Endometrial microvascular endothelial cells (primary cell): ENCODE measurements around the gene ERG. TPM values are rescaled to one million over a fixed set of nuclear protein-coding genes. Genes with fewer than 3 reads are reported as not detected.

Experiments
- in situ Hi-C: cut with HindIII; loops from 2 replicates; pipeline ENCODE4 v1.10.0; 2017; ENCODE audit warnings: low sequenced_read_pairs, low pct_unique_long_range_greater_than_20kb; ENCODE audit errors: inconsistent ontology term
- total RNA-seq: library from RNA; depleted of rRNA; stranded (reverse); fragments of >200 nt; gene quantifications from one replicate; pipeline ENCODE4 v1.2.3, GENCODE V29; 2015; ENCODE audit errors: inconsistent ontology term

Gene ERG
- total RNA-seq, 1 donor from 2014 or later: 62.1 TPM

DNA sequence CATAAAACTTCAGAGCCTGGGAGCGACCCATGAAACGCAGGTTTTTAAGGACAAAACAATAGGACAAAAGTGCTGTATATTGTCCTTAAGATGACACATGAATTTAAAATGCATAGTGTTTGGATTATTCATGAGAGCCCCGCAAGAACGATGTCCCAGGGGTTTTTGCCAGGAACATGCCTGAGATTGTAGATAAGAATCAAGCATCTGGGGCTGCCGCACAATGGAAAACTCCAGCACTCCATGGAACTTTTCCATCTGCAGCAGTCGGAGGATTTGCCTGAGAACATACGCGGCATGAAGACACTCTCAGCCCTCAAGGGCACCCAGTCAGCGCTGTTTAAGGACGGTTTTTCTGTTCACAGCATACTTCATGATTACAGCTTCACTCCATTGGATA, 5.3 kb upstream of the ERG start:
- in situ Hi-C loops: no loop called here

DNA sequence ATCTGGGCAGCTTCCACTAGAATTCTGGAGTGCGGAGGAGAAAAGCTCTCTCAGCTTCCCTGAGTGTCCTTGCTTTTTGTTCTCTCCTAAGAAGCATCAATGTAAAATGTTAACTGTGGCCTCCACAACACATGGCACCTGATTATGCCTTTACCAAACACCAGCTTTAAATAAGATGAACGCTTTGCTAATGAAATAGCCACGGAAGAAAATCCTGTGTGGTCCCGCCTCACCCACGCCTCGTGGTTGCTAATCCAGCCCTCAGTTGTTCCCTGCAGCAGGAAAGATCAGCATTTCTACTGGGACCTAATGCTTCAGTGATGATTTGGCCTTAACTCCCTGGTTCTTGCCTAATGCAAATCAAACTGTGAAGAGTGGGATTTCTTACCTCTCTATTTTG, 1.8 kb upstream of the ERG start:
- in situ Hi-C loops: no loop called here

DNA sequence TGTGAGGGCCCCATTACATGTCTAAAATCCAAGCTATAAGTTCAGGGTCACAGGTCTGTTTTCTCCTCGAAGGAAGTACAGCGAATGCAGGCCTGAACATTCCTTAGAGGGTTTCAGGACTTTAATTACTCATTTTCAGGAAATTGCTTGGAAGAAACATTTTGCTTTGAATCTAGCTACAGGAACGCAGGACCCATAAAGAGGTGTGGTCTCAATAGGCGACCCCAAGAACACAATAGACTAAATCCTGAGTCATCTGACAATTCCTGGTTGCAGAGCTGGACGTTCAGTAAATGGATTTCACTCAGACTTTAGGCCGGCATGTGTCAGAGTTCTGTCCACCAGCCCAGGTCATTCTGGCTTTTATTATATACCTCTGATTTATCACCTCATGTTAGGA, 1.0 kb upstream of the ERG start:
- in situ Hi-C loops: no loop called here

DNA sequence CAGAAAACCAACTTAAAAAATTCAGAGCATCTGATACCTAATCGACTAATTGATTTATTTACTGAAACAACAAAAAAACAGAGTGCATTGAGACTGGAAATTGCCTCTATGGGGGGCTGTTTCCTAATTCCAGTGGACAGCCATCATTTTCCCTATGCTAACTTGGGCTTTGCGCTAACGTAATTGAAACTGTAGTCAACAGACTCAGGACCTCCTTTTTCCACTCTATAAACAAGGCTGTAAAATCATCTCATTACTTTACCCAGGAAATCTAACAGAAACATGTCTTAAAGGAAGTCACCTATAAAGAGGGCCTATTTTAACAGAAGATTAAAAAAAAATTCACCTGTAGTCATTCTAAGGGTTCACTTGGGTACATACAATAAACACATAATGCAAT, 2.1 kb downstream of the ERG start:
- in situ Hi-C loops: no loop called here

DNA sequence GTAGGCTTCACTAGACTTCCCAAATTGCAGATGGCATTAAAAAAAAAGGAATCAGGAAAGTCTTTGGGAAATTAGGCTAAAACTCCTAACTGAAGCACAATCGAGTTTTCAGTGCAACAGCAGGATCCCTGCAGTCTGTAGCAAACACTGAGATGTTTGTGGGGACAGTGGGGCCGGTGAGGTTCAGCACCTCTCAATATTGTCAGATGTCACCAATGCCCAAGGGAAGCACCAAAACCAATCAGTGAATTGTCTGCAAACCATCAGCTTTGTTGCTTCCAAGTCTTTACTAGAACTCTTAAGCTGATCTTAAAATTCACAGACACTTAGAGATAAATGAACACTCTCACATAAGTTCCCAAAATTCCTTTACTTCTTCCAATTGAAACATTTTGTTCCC, 2.6 kb downstream of the ERG start:
- in situ Hi-C loops: no loop called here

DNA sequence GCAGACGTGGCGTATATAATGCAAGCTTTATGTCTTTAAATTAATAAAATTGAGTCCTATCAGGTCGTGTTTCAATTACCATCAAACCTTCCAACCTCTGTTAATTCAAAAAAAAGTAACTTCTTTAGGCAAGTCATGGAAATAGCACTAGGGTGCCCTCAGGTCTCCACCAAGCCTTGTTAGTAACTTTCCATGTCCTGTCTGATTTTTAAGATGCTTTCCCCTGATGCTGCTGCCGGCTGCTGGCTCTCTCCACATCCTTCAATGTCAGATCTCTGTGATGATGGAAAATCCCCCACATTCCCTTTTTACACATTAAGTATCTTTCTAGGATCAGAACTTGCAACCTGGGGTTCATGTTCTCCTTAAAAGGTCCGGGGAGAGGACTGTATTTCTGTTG, 3.0 kb downstream of the ERG start:
- in situ Hi-C loops: no loop called here

DNA sequence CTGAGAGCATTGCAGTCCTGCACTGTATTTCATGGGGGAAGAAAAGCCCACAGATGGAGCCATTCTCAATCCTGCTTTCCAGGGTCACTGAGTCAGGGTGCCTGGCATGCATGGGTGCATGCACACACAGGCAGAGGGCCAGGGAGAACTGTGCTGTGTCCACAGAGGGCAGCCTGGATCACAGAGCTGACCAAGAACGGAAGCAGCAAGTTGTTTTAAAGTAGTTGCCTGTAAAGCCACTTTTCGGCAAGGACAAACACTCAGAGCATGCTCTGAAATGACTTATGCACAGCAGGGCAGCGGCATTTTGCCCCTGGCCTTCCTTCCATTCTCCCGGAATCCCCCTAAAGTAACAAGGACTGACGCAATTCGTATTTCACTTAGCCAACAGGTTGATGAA, 3.6 kb downstream of the ERG start:
- in situ Hi-C loops: no loop called here

DNA sequence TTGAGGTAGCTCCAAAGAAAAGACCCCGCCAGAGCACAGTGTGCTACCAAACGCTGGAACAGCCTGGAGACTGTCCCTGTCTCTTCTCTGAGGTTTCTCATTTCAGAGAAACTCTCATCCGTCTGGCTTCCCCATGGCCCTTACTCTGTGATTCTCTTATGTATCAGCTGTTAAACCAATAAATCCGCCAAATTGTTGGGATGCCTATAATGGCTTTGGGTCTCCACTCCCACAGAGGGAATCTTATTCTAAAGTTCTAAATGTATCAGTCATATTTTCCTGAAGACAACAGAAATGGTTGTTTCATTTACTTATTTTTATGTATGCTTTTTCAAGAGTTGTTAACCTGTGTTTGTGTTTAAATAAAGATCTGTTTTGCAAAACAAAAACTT, 4.0 kb downstream of the ERG start:
- in situ Hi-C loops: no loop called here

DNA sequence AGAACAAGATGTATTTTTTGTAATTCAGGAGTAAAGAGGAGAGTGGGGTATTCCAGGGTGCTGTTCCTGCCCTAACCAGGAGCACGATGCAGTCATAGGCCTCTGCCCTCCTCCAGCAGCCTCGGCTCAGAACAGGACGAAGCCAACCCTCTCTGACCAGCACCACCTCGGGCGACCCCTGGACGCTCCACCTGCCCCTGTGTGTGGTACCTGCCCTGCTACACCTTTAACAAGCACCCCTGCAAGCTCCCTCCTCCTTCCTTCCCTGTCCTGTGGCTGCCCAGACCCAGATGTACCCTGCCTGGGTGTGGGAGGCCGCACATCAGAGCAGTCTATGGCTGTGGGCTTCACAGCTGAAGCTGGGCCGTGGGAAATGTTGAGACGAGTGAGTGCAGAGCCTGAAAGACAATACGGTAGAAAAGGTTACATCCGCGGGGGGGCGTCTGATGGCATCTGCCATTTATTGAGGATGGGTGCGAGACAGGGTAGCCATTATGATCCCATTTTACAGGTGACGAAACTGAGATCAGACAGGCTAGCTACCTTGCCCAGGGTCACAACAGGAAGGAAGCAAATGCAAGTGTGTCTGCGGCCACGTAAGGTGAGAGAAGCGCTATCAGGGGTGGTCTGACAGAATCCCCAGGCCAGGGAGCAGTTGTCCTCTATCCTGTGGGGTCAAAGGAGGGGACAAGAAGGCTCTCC, 4.6 kb downstream of the ERG start:
- in situ Hi-C loops: no loop called here

DNA sequence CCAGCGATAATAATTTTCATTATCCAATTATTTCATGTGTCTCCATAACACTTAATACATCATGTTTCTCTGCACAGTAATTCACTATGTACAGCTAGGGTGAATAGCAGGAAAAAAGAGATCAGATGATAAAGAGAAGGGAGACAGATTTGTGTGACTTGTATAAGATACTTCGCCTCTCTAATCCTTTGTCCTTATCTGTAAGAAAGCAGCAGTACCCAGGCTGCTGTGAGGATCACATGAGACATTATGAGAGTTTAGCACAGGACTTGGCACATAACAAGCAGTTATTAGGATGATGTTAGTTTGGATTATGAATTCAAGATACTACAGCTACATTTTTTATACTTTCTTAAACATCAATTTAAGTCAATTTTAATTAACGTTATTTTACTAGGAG, 6.3 kb downstream of the ERG start:
- in situ Hi-C loops: no loop called here

DNA sequence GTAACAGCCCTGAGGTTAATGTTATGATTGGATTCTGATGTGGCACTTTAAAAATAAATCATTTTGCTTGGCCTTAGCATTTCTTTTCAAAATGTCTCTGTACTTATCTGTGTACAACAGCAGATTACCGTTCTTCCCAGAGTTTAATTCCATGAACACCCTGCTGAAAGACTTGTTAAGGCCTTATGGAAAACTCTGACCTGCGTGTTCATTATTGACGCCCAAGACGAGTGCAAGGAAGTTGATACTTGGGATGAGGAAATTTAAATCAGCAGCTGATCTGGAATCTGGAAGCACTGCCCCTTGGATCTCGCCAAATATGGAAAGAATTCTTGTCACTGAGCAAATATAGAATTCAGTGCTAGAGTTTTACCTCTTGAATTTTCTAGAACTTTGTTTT, 6.7 kb downstream of the ERG start:
- in situ Hi-C loops: no loop called here

DNA sequence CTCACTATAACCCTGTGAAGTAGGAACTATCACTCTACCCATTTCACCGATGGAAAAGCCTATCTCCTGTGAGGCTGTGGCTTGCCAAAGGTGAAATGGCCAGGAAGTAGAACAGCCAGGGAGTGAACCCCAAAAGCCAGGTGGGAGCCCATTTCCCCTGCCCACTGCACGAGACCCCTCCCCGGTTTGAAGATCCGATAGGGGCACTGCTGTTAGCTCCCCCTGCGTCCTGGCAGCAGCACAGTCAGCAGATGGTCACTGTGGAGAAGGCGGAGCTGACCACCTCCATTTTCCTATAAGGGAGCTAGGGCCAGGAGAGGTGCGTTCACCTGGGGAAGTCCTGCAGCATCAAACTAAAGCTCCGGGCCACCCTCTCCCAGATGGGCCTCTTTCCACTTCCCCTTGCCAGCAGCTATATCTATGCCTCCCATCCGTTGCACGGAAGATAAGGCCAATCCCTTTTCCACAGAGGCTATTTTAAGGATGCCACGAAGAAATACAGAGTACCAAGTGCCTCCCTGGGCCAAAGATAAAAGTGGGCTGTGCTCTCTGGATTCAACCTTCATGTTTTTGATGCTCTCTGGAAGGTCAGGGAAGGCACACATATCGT, 7.8 kb downstream of the ERG start:
- in situ Hi-C loops: no loop called here

DNA sequence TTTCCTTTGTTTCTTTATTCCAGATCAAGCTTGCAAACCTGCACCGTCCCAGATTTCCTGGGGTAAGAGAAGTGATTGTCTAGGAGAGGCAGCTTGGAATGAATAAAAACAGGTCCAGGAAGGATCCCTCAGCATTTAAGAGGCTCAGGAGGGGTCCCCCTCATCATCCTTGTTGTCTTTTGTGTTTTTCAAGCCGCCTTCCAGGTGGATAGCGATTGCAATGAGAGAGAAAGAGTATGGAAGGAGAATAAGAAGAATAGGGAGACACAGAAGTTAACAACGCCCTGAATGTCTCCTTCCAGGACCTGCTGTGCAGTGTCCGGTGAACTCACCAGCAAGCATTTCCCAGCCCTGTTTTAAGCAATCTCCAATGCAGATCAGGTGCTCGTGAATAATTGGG, 8.5 kb downstream of the ERG start:
- in situ Hi-C loops: no loop called here

DNA sequence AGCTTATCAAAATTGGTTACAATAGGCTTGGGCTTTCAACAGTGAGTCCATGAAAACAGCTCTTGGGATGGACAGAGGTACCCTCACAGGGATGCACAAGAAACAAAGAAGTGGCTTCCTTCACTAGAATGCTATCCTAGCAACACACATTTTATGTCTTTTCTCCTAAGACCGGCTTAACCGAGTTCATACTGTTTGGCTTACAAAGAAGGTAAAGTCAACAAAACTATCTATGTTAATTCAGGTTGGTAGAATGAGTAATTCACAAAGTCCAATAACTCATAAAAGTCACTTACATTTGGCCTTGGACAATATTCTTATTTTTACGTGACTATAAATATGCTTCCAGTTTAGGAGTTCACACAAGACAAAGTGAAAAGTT, 9.0 kb downstream of the ERG start:
- in situ Hi-C loops: no loop called here

DNA sequence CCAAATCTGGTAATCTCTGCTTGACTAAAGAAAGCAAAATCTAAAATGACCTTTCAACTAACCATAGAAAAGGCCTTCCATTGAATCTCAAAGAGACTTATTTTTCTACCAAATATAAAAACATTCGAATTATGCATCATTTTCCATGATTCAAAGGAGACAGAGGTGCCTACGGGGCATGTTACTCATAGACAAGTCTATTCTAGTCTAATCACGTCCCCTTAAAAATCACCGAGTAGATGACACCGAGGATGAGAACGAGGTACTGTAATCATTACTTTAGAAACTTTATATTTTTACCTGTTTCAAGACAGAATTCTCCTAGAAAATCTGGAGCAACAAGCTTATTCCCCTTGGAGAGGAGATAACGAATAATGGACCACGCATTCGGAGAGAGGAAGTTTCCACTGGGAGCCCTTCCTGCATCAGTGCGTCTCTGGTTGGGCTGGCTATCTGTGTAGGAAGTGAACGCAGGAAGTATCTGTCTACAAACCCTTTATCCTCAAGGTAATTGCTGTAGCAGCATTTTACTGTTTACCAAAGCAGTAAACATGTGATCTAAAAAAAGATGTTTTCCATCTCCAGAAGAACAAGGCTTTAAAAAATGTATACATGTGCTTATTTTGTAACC, 9.5 kb downstream of the ERG start:
- in situ Hi-C loops: no loop called here

DNA sequence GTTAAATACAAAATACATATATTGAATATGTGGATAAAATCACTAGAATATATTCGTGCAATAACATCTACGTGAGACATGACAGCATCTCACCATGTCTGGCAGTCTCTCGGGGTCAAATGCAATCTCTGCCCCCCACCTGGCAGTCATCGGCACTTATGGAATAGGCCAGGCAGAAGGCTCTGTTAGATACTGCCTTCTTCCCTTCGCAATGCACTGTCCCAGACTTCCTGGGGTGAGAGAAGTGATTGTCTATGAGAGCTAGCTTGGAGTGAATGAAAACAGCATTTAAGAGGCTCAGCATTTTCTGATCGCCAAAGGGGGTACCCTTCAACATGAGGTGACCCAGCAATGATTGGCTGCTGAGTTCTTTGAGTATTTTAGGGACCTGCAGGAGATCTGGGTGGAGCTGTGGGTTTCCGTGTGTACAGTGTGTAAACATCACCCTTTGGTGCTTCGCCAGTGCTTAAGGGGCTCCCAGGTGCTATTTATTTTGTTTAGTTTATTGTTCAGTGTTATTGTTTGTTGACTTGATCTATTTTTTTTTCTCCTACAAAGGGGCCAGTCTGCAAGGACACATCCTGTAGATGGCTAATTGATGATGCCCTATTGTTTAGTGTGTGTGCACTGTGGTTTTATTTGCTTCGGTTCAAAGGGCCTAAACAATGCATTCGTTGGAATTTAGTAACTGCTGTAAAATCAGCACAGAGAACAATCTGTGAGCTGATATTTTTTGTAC, 10.2 kb downstream of the ERG start:
- in situ Hi-C loops: no loop called here

DNA sequence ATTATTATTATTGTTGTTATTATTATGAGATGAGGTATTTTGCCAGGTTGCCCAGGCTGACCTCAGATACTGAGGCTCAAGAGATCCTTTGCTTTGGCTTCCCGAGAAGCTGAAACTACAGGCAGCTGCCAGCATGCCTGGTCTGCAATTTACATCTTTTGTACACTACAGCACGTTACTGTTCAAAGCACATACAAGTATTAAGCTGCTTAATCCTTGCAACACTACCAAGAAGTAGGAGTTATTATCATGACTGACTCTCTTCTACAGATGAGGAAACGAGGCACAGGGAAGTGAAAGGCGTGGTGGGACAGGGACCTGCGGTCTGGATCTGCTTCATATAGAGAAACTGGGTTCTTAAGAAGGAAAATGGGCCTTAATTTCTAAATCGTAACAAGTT, 11.6 kb downstream of the ERG start:
- in situ Hi-C loops: no loop called here

DNA sequence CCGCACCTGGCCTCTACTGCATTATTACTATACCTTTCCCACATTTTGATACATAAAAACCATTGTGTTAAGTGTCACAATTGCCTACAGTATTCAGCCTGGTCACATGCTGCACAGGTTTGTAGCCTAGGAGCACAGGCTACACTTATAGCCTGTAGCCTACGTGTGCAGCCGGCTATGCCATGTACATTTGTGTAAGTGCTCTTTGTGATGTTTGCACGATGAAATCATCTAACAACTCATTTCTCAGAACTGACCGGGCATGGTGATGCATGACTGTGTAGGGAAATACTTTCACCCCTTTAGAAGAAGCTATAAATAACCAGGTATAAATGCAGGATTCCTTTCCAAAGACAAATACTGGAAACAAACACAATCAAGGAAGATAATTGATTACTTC, 12.1 kb downstream of the ERG start:
- in situ Hi-C loops: no loop called here

DNA sequence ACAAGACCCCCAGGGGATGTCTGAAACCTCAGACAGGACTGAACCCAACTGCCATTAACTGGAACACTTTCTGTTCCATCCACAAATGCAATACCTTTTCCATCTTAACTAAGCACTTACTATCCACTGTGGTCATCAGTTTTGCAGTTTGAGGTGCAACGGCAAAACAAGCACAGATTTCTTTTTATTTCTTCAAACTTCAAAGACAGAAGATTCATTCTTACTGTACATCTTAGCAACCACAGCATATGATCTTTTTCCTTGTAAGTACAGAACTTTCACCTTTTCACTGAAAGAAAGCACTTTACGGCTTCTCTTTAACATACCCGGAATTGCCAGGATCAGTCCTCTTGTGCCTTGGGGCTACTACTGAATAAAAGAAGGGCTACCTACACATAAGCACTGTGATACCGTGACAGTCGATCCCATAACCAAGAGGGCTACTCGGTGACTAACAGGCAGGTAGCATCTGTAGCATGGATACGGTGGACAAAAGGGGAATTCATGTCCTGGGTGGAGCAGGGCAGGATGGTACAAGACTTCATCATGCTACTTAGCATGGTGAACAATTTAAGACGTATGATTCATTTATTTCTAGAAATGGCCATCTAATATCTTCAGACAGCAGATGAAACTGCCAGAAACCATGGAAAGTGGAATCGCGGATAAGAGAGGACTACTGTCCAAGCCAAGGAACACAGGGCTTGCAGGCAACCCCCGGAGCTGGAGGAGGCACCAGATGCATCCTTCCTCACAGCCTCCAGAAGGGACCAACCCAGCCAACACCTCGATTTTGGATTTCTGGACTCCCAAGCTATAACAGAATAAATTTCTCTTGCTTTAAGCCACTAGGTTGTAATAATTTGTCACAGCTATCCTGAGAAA, 18.4 kb downstream of the ERG start:
- in situ Hi-C loops: no loop called here
